ENCODE data around the gene AGAP2. TPM values are rescaled to one million over a fixed set of nuclear protein-coding genes. Genes with fewer than 3 reads are reported as not detected.

Gene AGAP2
- total and polyA plus RNA-seq, 9 of the 15 experiments (the other 6 are each of a cell fraction or from before 2014, with no cell fraction given) = 0.04 to 0.77 (median 0.28) TPM; not detected in 1

GRCh38 chr12:57751788-57752667 is 13.5 kb upstream of the AGAP2 start, which contains the start of gene CDK4 (continued):
- peak; percentile 95 for TF ChIP-seq NKRF (IDR thresholded peaks at IDR 0.05; ENCODE audit: borderline replicate concordance)
- peak; percentile 63 for TF ChIP-seq DACH1 (IDR thresholded peaks at IDR 0.05; ENCODE audit: partially characterized antibody)
- TF ChIP-seq EP400 (IDR thresholded peaks at IDR 0.05) = peak; percentile 99
- 0 out of 2 replicates have a peak, but pooled peaks have one; percentile 41 for TF ChIP-seq ZFPM2 (CRISPR knock-in tag; IDR thresholded peaks at IDR 0.05)
- peak; percentile 29; the same call in 1 of the 2 replicates for TF ChIP-seq NCOR1 (IDR thresholded peaks at IDR 0.05)
- peak; percentile 66 for TF ChIP-seq NFE2 (IDR thresholded peaks at IDR 0.05; ENCODE audit: low read depth)
- peak; percentile 95 for TF ChIP-seq ZNF395 (CRISPR knock-in tag; IDR thresholded peaks at IDR 0.05)
- peak in 1 of 2 experiments; percentile 86; a peak in 1 of 4 replicates for TF ChIP-seq ARNT (IDR thresholded peaks at IDR 0.05)
- TF ChIP-seq TFAP4 (CRISPR knock-in tag; IDR thresholded peaks at IDR 0.05; ENCODE audit: borderline replicate concordance) = peak; percentile 99
- peak; percentile 59 for TF ChIP-seq ZNF592 (IDR thresholded peaks at IDR 0.05)
- TF ChIP-seq TCF3 (CRISPR knock-in tag; IDR thresholded peaks at IDR 0.05) = peak; percentile 39
